K562 (cell line): ENCODE results near the gene TDRKH. TPM values are rescaled to one million over a fixed set of nuclear protein-coding genes. Genes with fewer than 3 reads are reported as not detected.

Source experiments
- ATAC-seq: fragments of 200-7000 bp; cut with Tn5 transposase; 3 replicates; pipeline ENCODE4 v1.9.1; 2020; ENCODE audit warnings: moderate library complexity
- BruUV-seq: library from RNA; stranded (reverse); fragments of 400-500 nt; replicated peaks from 2 replicates; lab custom pipeline; 2021; lab: Mats Ljungman, UMichigan
- CTCF ChIA-PET: fragments of 300-600 bp; formaldehyde crosslinking; extraction: SDS; loops from one replicate; lab custom pipeline; 2021; ENCODE audit warnings: low intra/inter-chr PET ratio; lab: Yijun Ruan, JAX
- POLR2A ChIA-PET: fragments of 300-600, 350-650 bp; sonication (Branson Sonifier 250); formaldehyde crosslinking; extraction: SDS; loops from one replicate; lab custom pipeline; 2021; ENCODE audit warnings: antibody characterized with exemption, inconsistent platforms; lab: Yijun Ruan, JAX
- DNase-seq, 4 experiments: peaks; one replicate each; pipeline versions ENCODE4 v3.0.0 to v3.0.0-alpha.2; 2011 to 2018; ENCODE audit warnings: low spot score in 3 of 4, mixed read lengths in 3 of 4; ENCODE audit errors: extremely low read depth in 1 of 4
- FAIRE-seq: peaks from 2 replicates; lab custom pipeline; 2011; peaks lifted over from hg19 to GRCh38; lab: Jason Lieb, UNC
- H2AFZ ChIP-seq: 2 replicates; pipeline ENCODE4 v1.6.0; 2011; ENCODE audit warnings: low read depth, low read length, control low read depth, inconsistent platforms
- H3K27ac ChIP-seq: fragments of 200-600 bp; 3 replicates; pipeline ENCODE4 v1.8.0; 2011; ENCODE audit warnings: low read depth, mild to moderate bottlenecking, control low read depth, inconsistent platforms, low read length, moderate library complexity, mixed read lengths; ENCODE audit errors: extremely low read depth
- H3K27me3 ChIP-seq, 2 experiments: fragments of 300-600 bp in 1 of 2; 2 replicates in 1 of 2; 3 replicates in 1 of 2; pipeline versions ENCODE4 v1.6.0 to v1.8.0; 2011; ENCODE audit warnings: inconsistent platforms in 2 of 2, low read length in 2 of 2, mild to moderate bottlenecking in 1 of 2, mixed read lengths in 1 of 2, moderate library complexity in 1 of 2; ENCODE audit not compliant: control insufficient read depth in 2 of 2, insufficient read depth in 2 of 2
- H3K36me3 ChIP-seq: fragments of 300-600 bp; 3 replicates; pipeline ENCODE4 v1.8.0; 2011; ENCODE audit warnings: mild to moderate bottlenecking, low read length, inconsistent platforms; ENCODE audit not compliant: control insufficient read depth, insufficient read depth
- H3K4me1 ChIP-seq, 2 experiments: fragments of 200-600 bp in 1 of 2; replicated peaks in 1 of 2; 2 replicates in 1 of 2; 3 replicates in 1 of 2; pipeline versions ENCODE4 v1.5.1 to v1.8.0; 2011; ENCODE audit warnings: inconsistent platforms in 2 of 2, low read length in 2 of 2, mild to moderate bottlenecking in 1 of 2, mixed read lengths in 1 of 2, moderate library complexity in 1 of 2; ENCODE audit not compliant: control insufficient read depth in 2 of 2, insufficient read depth in 2 of 2
- H3K4me2 ChIP-seq: 2 replicates; pipeline ENCODE4 v1.6.1; 2011; ENCODE audit warnings: low read length, control low read depth, inconsistent platforms, mixed read lengths; ENCODE audit not compliant: insufficient read depth
- H3K4me3 ChIP-seq: fragments of 200-600 bp; sonication (generic), shearing (Covaris generic); 2 replicates; pipeline ENCODE4 v1.5.1; 2016; ENCODE audit warnings: control low read depth, inconsistent platforms
- H3K79me2 ChIP-seq: fragments of 200-600 bp; 3 replicates; pipeline ENCODE4 v1.8.0; 2011; ENCODE audit warnings: low read length, inconsistent platforms; ENCODE audit not compliant: control insufficient read depth, insufficient read depth
- H3K9ac ChIP-seq, 2 experiments: 2 replicates each; pipeline versions ENCODE4 v1.6.0 to v1.6.1; 2011; ENCODE audit warnings: low read depth in 2 of 2, low read length in 2 of 2, control low read depth in 1 of 2, inconsistent platforms in 1 of 2, mild to moderate bottlenecking in 1 of 2, mixed read lengths in 1 of 2; ENCODE audit not compliant: insufficient read depth in 1 of 2
- H3K9me1 ChIP-seq: one replicate; pipeline ENCODE4 v1.6.0; 2011; ENCODE audit warnings: inconsistent platforms, mild to moderate bottlenecking, low read length, moderate library complexity; ENCODE audit not compliant: control insufficient read depth, insufficient read depth
- H3K9me3 ChIP-seq: replicated peaks from 2 replicates; pipeline ENCODE4 v1.5.1; 2011; ENCODE audit warnings: low read depth, low read length, inconsistent platforms; ENCODE audit not compliant: control insufficient read depth, insufficient read depth
- H4K20me1 ChIP-seq: replicated peaks from 2 replicates; pipeline ENCODE4 v1.6.1; 2011; ENCODE audit warnings: low read length, inconsistent platforms, mixed read lengths; ENCODE audit not compliant: control insufficient read depth, insufficient read depth
- HCFC1 ChIP-seq: IDR thresholded peaks from 2 replicates; pipeline ENCODE4 v1.6.1; 2012; ENCODE audit warnings: low read depth, low read length, improper control_type of control experiment
- MCM3 ChIP-seq: fragments of 450-650 bp; IDR thresholded peaks from 2 replicates; pipeline ENCODE4 v1.6.1; 2016
- MEIS2 ChIP-seq: fragments of 450-650 bp; IDR thresholded peaks from 2 replicates; pipeline ENCODE4 v1.6.1; 2014; ENCODE audit warnings: mild to moderate bottlenecking; ENCODE audit not compliant: partially characterized antibody
- OTX1 ChIP-seq: fragments of 450-650 bp; formaldehyde crosslinking; IDR thresholded peaks from 2 replicates; pipeline ENCODE4 v1.4.0; 2022; ENCODE audit warnings: mild to moderate bottlenecking
- WGBS: fragments of 100-300 bp; shearing (Covaris generic); methylation state at CpG from one replicate; pipeline ENCODE4 v1.1.6; 2016; ENCODE audit warnings: low coverage, mixed read lengths; ENCODE audit not compliant: insufficient coverage; ENCODE audit errors: missing lambda C conversion rate; 5-methylcytosine and 5-hydroxymethylcytosine counted together
- in situ Hi-C: fragments of 300-500 bp; cut with MboI; formaldehyde crosslinking; loops from 4 replicates; pipeline ENCODE4 v1.15.0; 2018; ENCODE audit warnings: inconsistent platforms, mixed read lengths
- intact Hi-C: fragments of 100-400 bp; cut with micrococcal nuclease; formaldehyde crosslinking; loops from 2 replicates; pipeline ENCODE4 v1.14.2; 2022
- polyA plus RNA-seq, 8 experiments: library from polyadenylated mRNA; depleted of rRNA in 4 of 8; stranded (reverse) in 5 of 8; unstranded in 3 of 8; fragments of >200 nt; fragmentation: Nextera tagmentation in 2 of 8; fragmentation: Illumina TruSeq in 1 of 8; extraction: Ambion mirVana in 2 of 8; extraction: Trizol in 1 of 8; gene quantifications; 2 replicates each; pipeline versions ENCODE4 v1.2.1 to v1.2.3, GENCODE V29; 2011 to 2014; ENCODE audit warnings: inconsistent platforms in 1 of 8, missing spikeins in 1 of 8
- total RNA-seq, 7 experiments: library from RNA; depleted of rRNA in 6 of 7; stranded (reverse); fragments of >200 nt in 6 of 7; fragmentation: Illumina TruSeq in 2 of 7; extraction: Trizol in 2 of 7; gene quantifications; 2 replicates each; pipeline versions ENCODE4 v1.2.1 to v1.2.3, GENCODE V29; 2011 to 2021; ENCODE audit warnings: low replicate concordance in 1 of 7
- TF ChIP-seq, protein P1 (sequence below), 2 experiments: fragments of 450-650 bp in 1 of 2; sonication (generic) in 1 of 2; formaldehyde crosslinking in 1 of 2; IDR thresholded peaks; 2 replicates each; pipeline versions ENCODE4 v1.7.1 to v1.9.0; 2016 to 2022; ENCODE audit warnings: inconsistent platforms in 1 of 2, mild to moderate bottlenecking in 1 of 2, missing genetic modification reagents in 1 of 2

TDRKH gene
- total and polyA plus RNA-seq, 9 of the 15 experiments (the other 6 are each of a cell fraction or from before 2014, with no cell fraction given), result 4.3 to 21.3 (median 8.4) TPM

- H3K36me3 ChIP-seq, result no peaks in the 10 kb centered on the region
- WGBS, result 4% methylated on average over 5 of the region's 12 CpGs
- peaks cover 3% of the 10 kb centered on the region for H3K9me1 ChIP-seq
- H2AFZ ChIP-seq, result no peak overlapping the region
- no peaks in the 10 kb centered on the region for H3K9me3 ChIP-seq
- H3K27ac ChIP-seq, result no peak overlapping the region
- DNase-seq (peak; percentile 57 to 72 (median 64)), FAIRE-seq (no peak), ATAC-seq (peak; percentile 22; the same call in 1 of the 3 replicates)
- H3K9ac ChIP-seq, result no peak overlapping the region
- H3K4me2 ChIP-seq, result no peak overlapping the region
- peaks cover 8 to 26% of the 10 kb centered on the region in 2 experiments; a peak in 4 of 5 replicates for H3K27me3 ChIP-seq
- peaks cover 5 to 33% of the 10 kb centered on the region in 2 experiments for H3K4me1 ChIP-seq
- intact Hi-C loops (no loop called here), in situ Hi-C loops (no loop called here)
- no TSS peak for BruUV-seq
- ChIA-PET CTCF (interaction anchor here (0.5 kb wide), 1 partner anchor 83 kb away, joined by 6 read pairs; no protein-coding TSS in a partner anchor), POLR2A (interaction anchor here (0.8 kb wide), 1 partner anchor 14 kb away, joined by 3 read pairs; no protein-coding TSS in a partner anchor)
- H4K20me1 ChIP-seq, result no peaks in the 10 kb centered on the region
- no peaks in the 10 kb centered on the region for H3K79me2 ChIP-seq
- H3K4me3 ChIP-seq, result no peak overlapping the region
- TF ChIP-seq OTX1 (CRISPR knock-in tag) (0 out of 2 replicates have a peak, but pooled peaks have one; percentile 12), MCM3 (no peak), HCFC1 (no peak), MEIS2 (no peak)
- TF ChIP-seq, protein P1, sequence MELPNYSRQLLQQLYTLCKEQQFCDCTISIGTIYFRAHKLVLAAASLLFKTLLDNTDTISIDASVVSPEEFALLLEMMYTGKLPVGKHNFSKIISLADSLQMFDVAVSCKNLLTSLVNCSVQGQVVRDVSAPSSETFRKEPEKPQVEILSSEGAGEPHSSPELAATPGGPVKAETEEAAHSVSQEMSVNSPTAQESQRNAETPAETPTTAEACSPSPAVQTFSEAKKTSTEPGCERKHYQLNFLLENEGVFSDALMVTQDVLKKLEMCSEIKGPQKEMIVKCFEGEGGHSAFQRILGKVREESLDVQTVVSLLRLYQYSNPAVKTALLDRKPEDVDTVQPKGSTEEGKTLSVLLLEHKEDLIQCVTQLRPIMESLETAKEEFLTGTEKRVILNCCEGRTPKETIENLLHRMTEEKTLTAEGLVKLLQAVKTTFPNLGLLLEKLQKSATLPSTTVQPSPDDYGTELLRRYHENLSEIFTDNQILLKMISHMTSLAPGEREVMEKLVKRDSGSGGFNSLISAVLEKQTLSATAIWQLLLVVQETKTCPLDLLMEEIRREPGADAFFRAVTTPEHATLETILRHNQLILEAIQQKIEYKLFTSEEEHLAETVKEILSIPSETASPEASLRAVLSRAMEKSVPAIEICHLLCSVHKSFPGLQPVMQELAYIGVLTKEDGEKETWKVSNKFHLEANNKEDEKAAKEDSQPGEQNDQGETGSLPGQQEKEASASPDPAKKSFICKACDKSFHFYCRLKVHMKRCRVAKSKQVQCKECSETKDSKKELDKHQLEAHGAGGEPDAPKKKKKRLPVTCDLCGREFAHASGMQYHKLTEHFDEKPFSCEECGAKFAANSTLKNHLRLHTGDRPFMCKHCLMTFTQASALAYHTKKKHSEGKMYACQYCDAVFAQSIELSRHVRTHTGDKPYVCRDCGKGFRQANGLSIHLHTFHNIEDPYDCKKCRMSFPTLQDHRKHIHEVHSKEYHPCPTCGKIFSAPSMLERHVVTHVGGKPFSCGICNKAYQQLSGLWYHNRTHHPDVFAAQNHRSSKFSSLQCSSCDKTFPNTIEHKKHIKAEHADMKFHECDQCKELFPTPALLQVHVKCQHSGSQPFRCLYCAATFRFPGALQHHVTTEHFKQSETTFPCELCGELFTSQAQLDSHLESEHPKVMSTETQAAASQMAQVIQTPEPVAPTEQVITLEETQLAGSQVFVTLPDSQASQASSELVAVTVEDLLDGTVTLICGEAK (IDR thresholded peaks at IDR 0.05), result 0 out of 2 replicates have a peak, but pooled peaks have one; percentile 21
- TF ChIP-seq, protein P1 (CRISPR knock-in tag; IDR thresholded peaks at IDR 0.05), result no peak
Observed at GRCh38 chr1:151828921-151829320, 38.6 kb upstream of the TDRKH start.
